OCI-M2 (cell line): ENCODE measurements around the gene POLK.
"Not testable (repeated sequence)": the region's sequence is repeated elsewhere in the genome, so short reads cannot be mapped to it uniquely, and the experiment has no call there.

ENCODE experiments used
- DNase-seq: peaks from one replicate; lab custom pipeline; 2025; ENCODE audit not compliant: unreplicated experiment; lab: John Stamatoyannopoulos, UW

The POLK gene

GRCh38 chr5:75510417-75510835, 1.3 kb upstream of the POLK start:
- DNase-seq, result no peak

- DNase-seq, result no peak
Measured at GRCh38 chr5:75510836-75511434, 756 bp upstream of the POLK start.

- DNase-seq, result no peak
Measured at GRCh38 chr5:75512383-75513074, 838 bp downstream of the POLK start.

DNA sequence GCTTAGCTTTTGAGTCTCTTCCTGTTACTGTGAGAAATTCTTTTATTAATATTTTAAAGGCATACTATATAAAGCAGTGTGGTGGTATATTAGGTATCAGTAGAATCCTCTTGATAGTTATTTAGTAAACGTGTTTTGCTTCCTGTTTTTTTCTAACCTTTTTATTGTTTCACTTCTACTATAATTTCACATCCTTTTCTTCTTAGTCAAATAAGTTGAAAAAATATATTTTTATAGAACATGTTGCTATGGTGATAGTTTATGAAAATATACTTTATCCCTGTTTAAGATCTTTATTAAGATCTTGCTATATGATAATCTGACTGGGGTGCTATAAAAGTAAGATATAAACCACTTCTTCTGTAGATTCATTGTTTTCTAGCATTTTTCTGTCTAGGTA, 2.1 kb downstream of the POLK start:
- no peak for DNase-seq

- DNase-seq, result no peak
Measured at GRCh38 chr5:75514323-75514722, 2.6 kb downstream of the POLK start.

- DNase-seq, result no peak
Measured at GRCh38 chr5:75519761-75520160, 8.1 kb downstream of the POLK start.

DNA sequence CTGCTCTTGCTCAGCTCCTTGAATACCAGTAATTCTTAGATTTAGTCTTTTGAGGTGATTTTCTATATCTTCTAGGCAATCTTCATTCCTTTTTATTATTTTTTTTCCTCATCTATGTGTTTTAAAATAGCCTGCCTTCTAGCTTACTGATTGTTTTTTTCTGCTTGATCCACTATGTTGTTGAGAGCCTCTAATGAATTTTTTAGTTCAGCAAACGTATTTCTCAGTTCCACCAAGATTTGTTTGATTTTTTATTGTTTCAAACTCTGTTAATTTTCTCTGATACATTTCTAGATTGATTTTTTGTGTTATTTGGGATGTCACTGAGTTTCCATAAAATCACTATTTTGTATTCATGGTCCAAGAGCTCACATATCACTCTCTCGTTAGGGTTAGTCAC, 9.5 kb downstream of the POLK start:
- DNase-seq, result no peak

- no peak for DNase-seq
Measured at GRCh38 chr5:75522025-75522424, 10.3 kb downstream of the POLK start.

GRCh38 chr5:75522542-75522941, 10.9 kb downstream of the POLK start:
- DNase-seq, result no peak

GRCh38 chr5:75523275-75523674, 11.6 kb downstream of the POLK start:
- no peak for DNase-seq

GRCh38 chr5:75524071-75524470, 12.4 kb downstream of the POLK start:
- DNase-seq, result no peak

DNA sequence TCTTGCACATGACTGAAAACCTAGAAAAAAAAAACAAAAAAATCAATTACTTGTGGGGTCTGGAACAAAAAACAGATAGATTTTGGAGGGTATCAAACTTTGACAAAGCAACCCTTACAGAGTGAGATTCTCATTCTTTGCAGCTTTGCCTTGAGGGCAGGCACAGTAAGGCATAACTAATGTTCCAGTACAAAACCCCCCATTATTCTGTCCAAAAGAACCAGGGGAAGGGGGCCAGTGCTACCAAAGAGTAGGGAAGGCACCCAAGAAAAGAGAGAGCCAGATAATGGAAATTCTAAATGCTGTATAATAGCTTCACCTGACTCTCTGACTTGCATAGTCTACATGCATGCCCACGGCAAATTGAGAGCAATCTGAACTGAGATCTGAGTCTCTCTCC, 12.9 kb downstream of the POLK start:
- no peak for DNase-seq

DNA sequence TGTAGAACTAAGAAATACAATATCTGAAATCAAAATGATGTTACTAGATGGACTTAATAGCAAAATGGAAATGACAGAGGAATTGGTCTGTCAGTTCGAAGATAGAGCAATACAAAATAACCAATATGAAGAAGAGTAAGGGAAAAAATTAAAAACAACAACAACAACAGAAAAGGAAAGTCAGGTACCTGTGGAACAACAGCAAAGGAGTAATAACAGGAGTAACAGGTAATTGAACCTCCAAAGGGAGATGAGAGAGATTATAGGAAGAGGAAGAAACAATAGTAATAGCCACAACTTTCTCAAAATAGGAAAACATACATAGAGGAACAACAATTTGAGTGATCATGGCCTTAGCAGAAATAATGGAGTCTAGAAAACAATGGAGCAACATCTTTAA, 13.7 kb downstream of the POLK start:
- DNase-seq, result no peak

- no peak for DNase-seq
Measured at GRCh38 chr5:75526070-75526469, 14.4 kb downstream of the POLK start.

DNA sequence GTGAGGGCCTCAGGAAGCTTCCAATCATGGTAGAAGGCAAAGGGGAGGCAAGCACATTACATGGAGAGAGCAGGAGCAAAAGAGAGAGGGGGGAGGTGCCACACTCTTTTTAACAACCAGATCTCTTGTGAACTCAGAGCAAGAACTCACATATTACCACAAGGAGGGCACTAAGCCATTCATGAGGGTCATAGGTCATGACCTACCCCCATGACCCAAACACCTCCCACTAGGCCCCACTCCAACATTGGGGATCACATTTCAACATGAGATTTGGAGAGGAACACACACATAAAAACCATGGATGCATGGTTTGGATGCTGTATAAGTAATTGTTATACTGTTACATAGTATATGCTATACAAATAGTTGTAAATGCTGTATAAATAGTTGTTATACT, 17.5 kb downstream of the POLK start:
- DNase-seq, result no peak

DNA sequence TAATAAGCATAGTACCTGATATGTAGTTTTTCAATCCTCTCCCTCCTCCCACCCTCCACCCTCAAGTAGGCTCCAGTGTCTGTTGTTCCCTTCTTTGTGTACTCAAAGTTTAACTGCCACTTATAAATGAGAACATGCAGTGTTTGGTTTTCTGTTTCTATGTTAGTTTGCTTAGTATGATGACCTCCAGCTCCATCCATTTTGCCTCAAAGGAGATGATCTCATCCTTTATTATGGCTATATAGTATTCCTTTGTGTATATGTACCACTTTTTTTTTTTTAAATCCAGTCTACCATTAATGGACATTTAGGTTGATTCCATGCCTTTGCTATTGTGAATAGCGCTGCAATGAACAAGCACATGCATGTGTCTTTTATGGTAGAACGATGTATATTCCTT, 20.5 kb downstream of the POLK start:
- DNase-seq, result no peak

DNA sequence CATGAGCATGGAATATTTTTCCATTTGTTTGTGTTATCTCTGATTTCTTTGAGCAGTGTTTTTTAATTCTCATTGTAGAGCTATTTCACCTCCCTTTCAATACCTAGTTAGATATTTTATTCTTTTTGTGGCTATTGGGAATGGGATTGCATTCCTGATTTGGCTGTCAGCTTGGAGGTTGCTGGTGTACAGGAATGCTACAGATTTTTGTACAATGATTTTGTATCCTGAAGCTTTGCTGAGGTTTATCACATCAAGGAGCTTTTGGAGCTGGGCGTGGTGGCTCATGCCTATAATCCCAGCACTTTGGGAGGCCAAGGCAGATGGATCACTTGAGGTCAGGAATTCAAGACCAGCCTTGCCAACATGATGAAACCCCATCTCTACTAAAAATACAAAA, 22.0 kb downstream of the POLK start:
- not testable (repeated sequence) for DNase-seq

DNA sequence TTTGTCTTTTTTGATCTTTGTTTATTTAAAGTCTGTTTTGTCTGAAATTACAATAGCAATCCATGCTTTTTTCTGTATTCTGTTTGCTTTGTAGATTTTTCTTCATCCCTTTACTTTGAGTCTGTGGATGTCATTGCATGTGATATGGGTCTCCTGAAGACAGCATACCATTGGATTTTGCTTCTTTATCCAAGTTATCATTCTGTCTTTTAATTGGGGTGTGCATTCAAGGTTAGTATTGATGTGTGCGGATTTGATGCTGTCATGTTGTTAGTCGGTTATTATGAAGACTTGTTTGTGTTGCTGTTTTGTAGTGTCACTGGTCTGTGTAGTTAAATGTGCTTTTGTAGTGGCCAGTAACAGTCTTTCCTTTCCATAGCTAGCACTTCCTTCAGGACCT, 23.0 kb downstream of the POLK start:
- no peak for DNase-seq

DNA sequence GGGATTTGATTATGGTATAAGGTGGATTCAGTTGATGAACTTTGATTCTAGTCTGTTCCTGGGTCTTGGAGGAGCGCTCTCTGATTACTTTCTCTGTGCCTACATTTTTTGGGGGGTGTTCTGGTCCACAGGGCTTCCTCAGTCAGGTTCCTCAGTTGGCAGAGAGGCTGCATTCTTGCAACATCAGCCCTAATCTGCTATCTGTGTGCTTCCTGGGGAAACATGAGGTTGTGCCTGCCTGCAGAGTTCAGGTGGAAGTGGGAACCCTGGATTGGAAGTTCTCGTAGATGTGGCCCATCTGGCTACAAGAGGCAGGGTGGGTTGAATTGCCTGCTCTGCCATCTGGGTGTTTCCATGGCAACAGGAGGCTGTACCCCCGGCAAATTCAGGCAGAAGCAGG, 24.5 kb downstream of the POLK start:
- DNase-seq, result no peak

DNA sequence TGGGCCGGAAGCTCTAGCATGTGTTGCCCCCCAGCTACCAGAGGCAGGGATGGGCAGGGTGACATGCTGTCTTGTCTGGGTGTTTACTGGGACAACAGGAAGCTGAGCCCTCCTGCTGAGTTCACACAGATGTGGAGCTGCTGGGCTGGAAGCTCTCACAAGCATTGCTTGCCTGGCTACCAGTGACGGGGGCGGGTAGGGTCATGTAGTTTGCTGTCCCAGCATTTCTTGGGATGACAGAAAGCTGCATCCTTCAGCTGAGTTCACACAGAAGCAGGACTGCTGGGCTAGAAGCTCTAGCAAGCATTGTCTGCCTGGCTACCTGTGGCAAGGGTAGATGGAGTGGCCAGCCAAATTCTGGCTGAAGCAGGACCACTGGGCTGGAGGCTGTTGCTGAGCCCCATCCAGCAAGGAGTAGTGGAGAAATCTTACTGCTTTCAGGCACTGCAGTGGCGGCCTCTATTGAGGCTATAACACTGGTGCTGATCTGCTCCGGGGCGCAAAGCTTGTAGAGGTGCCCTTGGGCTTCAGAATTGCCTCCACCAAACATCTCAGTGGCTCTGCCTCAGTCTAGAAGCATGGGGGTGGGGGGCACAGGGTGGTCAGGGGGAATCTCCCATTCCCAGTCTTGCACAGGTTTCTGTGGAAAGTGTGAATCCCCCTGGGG, 25.1 kb downstream of the POLK start:
- DNase-seq, result no peak

DNA sequence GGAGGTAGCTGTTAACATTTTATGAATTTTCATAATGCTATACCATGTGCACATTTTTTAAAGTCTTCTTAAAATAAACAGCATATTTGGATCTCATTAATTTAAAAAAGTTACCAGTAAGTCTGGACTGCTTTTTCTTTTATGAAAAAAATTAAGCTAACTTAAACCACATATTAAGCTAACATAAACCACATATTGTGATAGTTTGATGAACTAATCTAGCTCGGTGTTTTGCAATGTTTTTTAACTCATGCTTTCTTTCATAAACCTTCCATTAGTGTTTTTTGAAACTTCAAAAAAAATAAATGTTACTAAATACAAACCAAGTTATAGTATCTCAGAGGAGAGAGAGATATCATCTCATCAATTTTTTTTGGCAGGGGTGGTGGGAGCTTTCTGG, 26.5 kb downstream of the POLK start:
- no peak for DNase-seq

DNA sequence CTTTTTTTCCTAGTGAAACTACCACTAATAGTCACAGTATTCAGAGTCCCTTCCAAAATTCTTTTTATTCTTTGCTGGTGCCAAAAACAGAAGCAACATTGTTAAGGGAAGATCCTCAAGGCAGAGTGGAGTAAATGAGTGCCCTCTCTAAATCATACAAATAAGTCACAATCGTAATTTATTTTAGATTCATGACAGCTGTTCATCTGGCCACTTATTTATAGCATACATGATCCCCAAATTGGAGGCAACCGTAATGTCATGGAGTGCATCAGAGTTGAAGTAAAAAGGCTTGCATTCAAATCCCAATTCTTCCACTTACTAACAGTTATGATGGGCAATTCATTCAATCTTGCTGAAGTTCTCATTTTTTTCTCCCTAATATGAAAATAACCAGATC, 33.4 kb downstream of the POLK start:
- DNase-seq, result no peak

- DNase-seq, result no peak
Measured at GRCh38 chr5:75546830-75547229, 35.1 kb downstream of the POLK start.
